Urinary bladder (tissue), 4 donors: ENCODE data around the gene ARHGAP15. TPM values are rescaled to one million over a fixed set of nuclear protein-coding genes. Genes with fewer than 3 reads are reported as not detected.

Experiments used
- DNase-seq: peaks from one replicate; pipeline ENCODE4 v3.0.0-alpha.2; 2015; ENCODE audit errors: extremely low spot score
- H3K27ac ChIP-seq: one replicate; pipeline ENCODE4 v1.5.1; 2013; ENCODE audit warnings: low read depth, mild to moderate bottlenecking, moderate library complexity
- H3K36me3 ChIP-seq: one replicate; pipeline ENCODE4 v1.6.1; 2013; ENCODE audit warnings: mild to moderate bottlenecking, moderate library complexity; ENCODE audit not compliant: insufficient read depth
- H3K4me1 ChIP-seq: one replicate; pipeline ENCODE4 v1.6.1; 2013; ENCODE audit warnings: mild to moderate bottlenecking, moderate library complexity; ENCODE audit not compliant: insufficient read depth
- H3K4me3 ChIP-seq: one replicate; pipeline ENCODE4 v1.5.1; 2013; ENCODE audit warnings: low read depth, low read length
- WGBS: extraction: QIAGEN DNeasy Blood & Tissue Kit; methylation state at CpG from one replicate; pipeline ENCODE4 v1.1.7; 2013; 5-methylcytosine and 5-hydroxymethylcytosine counted together
- polyA plus RNA-seq: library from polyadenylated mRNA; stranded (reverse); fragments of 200-250 nt; gene quantifications from one replicate; pipeline ENCODE4 v1.2.3, GENCODE V29; 2013
- total RNA-seq: library from RNA; depleted of rRNA; stranded (reverse); fragments of >200 nt; gene quantifications from one replicate; pipeline ENCODE4 v1.2.3, GENCODE V29; 2014
- donor health status: healthy with polysubstance abuse.
- donor health status: healthy.

ARHGAP15 gene
- total and polyA plus RNA-seq, 2 donors = 3.9 to 107 TPM

- DNase-seq = no peak
- Histone ChIP-seq H3K4me3 (no peak overlapping the region), H3K27ac (no peak overlapping the region), H3K4me1 (no peaks in the 10 kb centered on the region), H3K36me3 (no peaks in the 10 kb centered on the region)
- whole genome bisulfite sequencing = 86% methylated on average over 2 of the region's 2 CpGs
Measured at GRCh38 chr2:143453981-143454511, 324.8 kb downstream of the ARHGAP15 start.

GRCh38 chr2:143455317-143455716, 326.1 kb downstream of the ARHGAP15 start:
- Histone ChIP-seq H3K27ac (no peak overlapping the region), H3K36me3 (no peaks in the 10 kb centered on the region), H3K4me3 (no peak overlapping the region), H3K4me1 (no peaks in the 10 kb centered on the region)
- no peak for DNase-seq
- 93% methylated on average over 3 of the region's 3 CpGs for WGBS

GRCh38 chr2:143458258-143459190, 329.3 kb downstream of the ARHGAP15 start:
- no peaks in the 10 kb centered on the region for H3K4me1 ChIP-seq
- no peak overlapping the region for H3K27ac ChIP-seq
- no peak for DNase-seq
- no peaks in the 10 kb centered on the region for H3K36me3 ChIP-seq
- no peak overlapping the region for H3K4me3 ChIP-seq
- 95% methylated on average over 7 of the region's 7 CpGs for WGBS

- no peaks in the 10 kb centered on the region for H3K4me1 ChIP-seq
- no peak for DNase-seq
- no peaks in the 10 kb centered on the region for H3K36me3 ChIP-seq
- no peak overlapping the region for H3K27ac ChIP-seq
- no peak overlapping the region for H3K4me3 ChIP-seq
Measured at GRCh38 chr2:143460382-143460781, 331.2 kb downstream of the ARHGAP15 start.

- no peak overlapping the region for H3K27ac ChIP-seq
- H3K4me3 ChIP-seq = no peak overlapping the region
- no peaks in the 10 kb centered on the region for H3K36me3 ChIP-seq
- H3K4me1 ChIP-seq = no peaks in the 10 kb centered on the region
- no peak for DNase-seq
Measured at GRCh38 chr2:143463719-143464118, 334.5 kb downstream of the ARHGAP15 start.

GRCh38 chr2:143466391-143466790, 337.2 kb downstream of the ARHGAP15 start:
- H3K4me3 ChIP-seq = no peak overlapping the region
- 94% methylated on average over 1 of the region's 1 CpG for WGBS
- H3K27ac ChIP-seq = no peak overlapping the region
- H3K36me3 ChIP-seq = no peaks in the 10 kb centered on the region
- no peak for DNase-seq
- H3K4me1 ChIP-seq = no peaks in the 10 kb centered on the region

GRCh38 chr2:143467011-143467410, 337.8 kb downstream of the ARHGAP15 start:
- WGBS = 99% methylated on average over 3 of the region's 3 CpGs
- Histone ChIP-seq H3K4me3 (no peak overlapping the region), H3K27ac (no peak overlapping the region), H3K36me3 (no peaks in the 10 kb centered on the region), H3K4me1 (no peaks in the 10 kb centered on the region)
- no peak for DNase-seq

- DNase-seq = no peak
- Histone ChIP-seq H3K4me3 (no peak overlapping the region), H3K27ac (no peak overlapping the region), H3K36me3 (no peaks in the 10 kb centered on the region), H3K4me1 (no peaks in the 10 kb centered on the region)
Measured at GRCh38 chr2:143468341-143468888, 339.2 kb downstream of the ARHGAP15 start.

- Histone ChIP-seq H3K27ac (no peak overlapping the region), H3K4me1 (no peaks in the 10 kb centered on the region), H3K4me3 (no peak overlapping the region), H3K36me3 (no peaks in the 10 kb centered on the region)
- WGBS = 92% methylated on average over 7 of the region's 7 CpGs
- DNase-seq = no peak
Measured at GRCh38 chr2:143469323-143469722, 340.1 kb downstream of the ARHGAP15 start.

- no peak for DNase-seq
- Histone ChIP-seq H3K4me3 (no peak overlapping the region), H3K36me3 (no peaks in the 10 kb centered on the region), H3K27ac (no peak overlapping the region), H3K4me1 (no peaks in the 10 kb centered on the region)
- WGBS = 97% methylated on average over 1 of the region's 1 CpG
Measured at GRCh38 chr2:143471550-143471949, 342.3 kb downstream of the ARHGAP15 start.

GRCh38 chr2:143473216-143473615, 344.0 kb downstream of the ARHGAP15 start:
- no peaks in the 10 kb centered on the region for H3K4me1 ChIP-seq
- H3K4me3 ChIP-seq = no peak overlapping the region
- DNase-seq = no peak
- H3K27ac ChIP-seq = peak overlapping the region; percentile 10
- WGBS = 66% methylated on average over 3 of the region's 3 CpGs
- no peaks in the 10 kb centered on the region for H3K36me3 ChIP-seq

GRCh38 chr2:143473820-143474219, 344.6 kb downstream of the ARHGAP15 start:
- Histone ChIP-seq H3K4me3 (no peak overlapping the region), H3K4me1 (no peaks in the 10 kb centered on the region), H3K36me3 (no peaks in the 10 kb centered on the region), H3K27ac (no peak overlapping the region)
- DNase-seq = no peak
- WGBS = 77% methylated on average over 3 of the region's 3 CpGs

GRCh38 chr2:143474586-143474985, 345.4 kb downstream of the ARHGAP15 start:
- no peak overlapping the region for H3K27ac ChIP-seq
- H3K4me3 ChIP-seq = no peak overlapping the region

More at GRCh38 chr2:143474586-143474985, 345.4 kb downstream of the ARHGAP15 start:
- DNase-seq = no peak
- WGBS = 73% methylated on average over 4 of the region's 4 CpGs
- H3K36me3 ChIP-seq = no peaks in the 10 kb centered on the region
- H3K4me1 ChIP-seq = no peaks in the 10 kb centered on the region
